GM18870 (cell line): ENCODE measurements around the gene SFXN1.
"Not testable (repeated sequence)": the region's sequence is repeated elsewhere in the genome, so short reads cannot be mapped to it uniquely, and the experiment has no call there.

Source experiments
- ATAC-seq: cut with Tn5 transposase; IDR thresholded peaks from one replicate; pipeline ENCODE4 v1.9.1; 2021; ENCODE audit warnings: moderate library complexity; ENCODE audit not compliant: unreplicated experiment

SFXN1 gene, protein sequence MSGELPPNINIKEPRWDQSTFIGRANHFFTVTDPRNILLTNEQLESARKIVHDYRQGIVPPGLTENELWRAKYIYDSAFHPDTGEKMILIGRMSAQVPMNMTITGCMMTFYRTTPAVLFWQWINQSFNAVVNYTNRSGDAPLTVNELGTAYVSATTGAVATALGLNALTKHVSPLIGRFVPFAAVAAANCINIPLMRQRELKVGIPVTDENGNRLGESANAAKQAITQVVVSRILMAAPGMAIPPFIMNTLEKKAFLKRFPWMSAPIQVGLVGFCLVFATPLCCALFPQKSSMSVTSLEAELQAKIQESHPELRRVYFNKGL

DNA sequence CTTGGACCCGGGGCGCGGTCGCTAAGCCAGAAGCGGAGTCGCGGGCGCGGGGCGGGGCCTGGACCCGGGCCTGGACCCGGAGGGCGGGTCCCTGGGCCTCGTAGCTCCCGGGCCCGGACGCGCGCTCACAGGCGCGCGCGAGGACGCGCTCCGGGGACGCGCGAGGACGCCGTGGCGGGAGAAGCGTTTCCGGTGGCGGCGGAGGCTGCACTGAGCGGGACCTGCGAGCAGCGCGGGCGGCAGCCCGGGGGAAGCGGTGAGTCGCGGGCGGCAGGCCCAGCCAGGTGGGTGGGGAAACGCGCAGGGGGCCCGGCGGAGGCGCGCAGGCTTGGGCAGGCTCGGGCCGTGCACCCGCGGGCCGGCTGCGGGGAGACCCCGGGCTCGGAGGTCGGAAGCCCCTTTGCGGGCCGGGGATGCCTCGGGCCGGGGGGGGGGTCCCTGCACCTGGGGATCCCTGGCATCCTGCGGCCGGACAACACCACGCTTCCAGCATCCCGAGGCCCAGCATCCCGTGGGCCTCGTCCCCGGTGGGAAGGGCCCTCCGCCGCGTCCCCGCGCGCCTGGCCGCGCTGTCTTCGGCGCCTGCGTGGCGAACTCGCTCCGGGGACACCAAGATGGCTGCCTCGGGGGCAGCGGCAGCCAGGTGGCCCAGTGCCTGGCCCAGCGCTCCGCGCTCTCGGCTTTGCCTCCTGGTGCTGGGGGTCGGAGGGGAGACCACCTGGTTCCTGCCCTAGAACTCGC, at the start of gene SFXN1:
SFXN1 (plus strand) TSS at position 177 of the 741 bp plus-strand sequence. CDS start 13,544 bp downstream, outside the sequence.
- ATAC-seq, result peak; percentile 58

DNA sequence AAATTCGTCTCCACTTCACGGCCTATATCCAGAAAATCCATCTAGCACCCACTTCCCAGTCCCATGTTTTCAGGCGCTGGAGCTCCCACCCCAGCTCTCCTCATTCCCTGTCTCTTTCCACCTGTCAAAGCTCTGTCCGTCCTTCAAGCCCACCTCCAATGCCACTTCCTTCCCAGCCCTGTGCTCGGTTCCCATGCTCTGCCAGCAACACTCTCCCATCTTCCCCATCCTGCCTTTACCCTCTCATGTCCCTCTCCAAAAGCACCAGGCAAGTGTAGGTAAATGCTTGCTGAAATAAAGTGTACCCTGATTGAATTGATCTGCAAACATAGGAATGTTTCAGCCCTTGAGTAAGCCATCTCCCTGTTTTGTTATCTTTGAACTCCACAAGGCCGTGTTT, 43.6 kb upstream of the SFXN1 start:
- no peak for ATAC-seq

GRCh38 chr5:175436359-175436758, 42.0 kb upstream of the SFXN1 start:
- ATAC-seq, result no peak

GRCh38 chr5:175438234-175438857, 40.0 kb upstream of the SFXN1 start:
- ATAC-seq, result no peak

GRCh38 chr5:175443514-175444059, 34.8 kb upstream of the SFXN1 start:
- ATAC-seq, result no peak

- ATAC-seq, result no peak
These were observed 34.1 kb upstream of the SFXN1 start, which contains the start of gene DRD1 for GRCh38 chr5:175444060-175444904. DRD1 (minus strand) TSS chr5:175444182; CDS start chr5:175443099, 1,083 bp downstream.

DNA sequence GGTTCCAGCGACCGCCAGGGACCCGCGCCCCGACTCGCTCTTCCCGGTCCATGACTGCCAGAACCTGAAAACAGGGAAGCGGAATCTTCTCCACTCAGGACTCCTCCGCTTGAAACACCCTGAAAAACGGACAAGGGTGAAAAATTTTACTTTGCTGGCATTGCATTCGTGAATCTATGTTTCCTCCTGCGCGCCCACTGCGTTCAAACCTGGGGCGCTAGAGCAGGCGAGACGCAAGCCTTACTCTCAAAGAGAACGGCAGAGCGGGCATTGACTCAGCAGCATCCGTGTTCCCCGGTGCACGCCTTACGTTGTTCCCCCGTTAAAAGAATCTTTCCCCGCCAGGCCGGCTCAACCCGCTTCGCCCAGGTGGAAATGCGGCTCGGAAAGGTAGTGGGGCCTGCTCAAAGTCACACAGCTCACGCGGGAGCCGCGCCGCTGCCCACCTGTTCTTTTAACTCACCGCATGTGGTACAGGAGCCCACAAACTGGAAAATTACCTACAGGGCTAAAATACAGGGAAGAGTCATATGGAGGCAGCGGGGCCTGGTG, 33.4 kb upstream of the SFXN1 start:
- ATAC-seq, result no peak

DNA sequence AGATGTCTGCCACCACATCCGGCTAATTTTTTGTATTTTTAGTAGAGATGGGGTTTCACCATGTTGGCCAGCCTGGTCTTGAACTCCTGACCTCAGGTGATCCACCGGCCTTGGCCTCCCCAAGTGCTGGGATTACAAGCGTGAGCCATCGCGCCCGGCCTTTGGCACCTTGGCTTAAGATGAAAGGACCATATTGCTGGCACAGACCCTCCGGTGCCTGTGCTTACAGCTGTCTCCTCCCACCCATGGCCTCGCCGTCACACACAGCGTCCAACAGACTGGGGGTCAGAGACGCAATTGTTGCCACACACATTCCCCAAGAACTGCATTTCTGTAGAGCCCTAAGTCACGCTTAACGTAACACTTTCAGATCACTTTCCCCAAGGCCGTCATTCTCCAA, 32.0 kb upstream of the SFXN1 start:
- not testable (repeated sequence) for ATAC-seq

- ATAC-seq, result no peak
These were observed 30.8 kb upstream of the SFXN1 start for GRCh38 chr5:175447571-175447970.

- ATAC-seq, result no peak
These were observed 30.1 kb upstream of the SFXN1 start for GRCh38 chr5:175448276-175448675.

DNA sequence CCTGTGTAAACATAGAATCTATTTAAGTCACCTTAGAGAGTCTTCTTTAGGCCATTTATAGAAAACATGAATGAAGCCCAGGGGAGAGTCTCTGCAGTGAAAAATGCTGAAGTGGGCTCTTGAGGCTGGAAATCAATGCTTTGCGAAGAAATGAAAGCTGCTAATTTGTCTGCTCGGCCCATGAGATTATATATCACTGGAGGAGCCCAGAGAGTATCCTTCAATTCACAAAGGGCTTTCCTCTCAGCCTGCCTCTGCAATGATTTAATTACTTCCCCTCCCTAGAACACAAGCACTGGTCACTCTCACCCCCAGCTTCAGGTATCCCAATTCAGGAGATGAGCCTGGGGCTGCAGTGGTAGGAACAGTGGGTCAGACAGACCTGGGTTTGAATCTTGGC, 26.2 kb upstream of the SFXN1 start:
- no peak for ATAC-seq

DNA sequence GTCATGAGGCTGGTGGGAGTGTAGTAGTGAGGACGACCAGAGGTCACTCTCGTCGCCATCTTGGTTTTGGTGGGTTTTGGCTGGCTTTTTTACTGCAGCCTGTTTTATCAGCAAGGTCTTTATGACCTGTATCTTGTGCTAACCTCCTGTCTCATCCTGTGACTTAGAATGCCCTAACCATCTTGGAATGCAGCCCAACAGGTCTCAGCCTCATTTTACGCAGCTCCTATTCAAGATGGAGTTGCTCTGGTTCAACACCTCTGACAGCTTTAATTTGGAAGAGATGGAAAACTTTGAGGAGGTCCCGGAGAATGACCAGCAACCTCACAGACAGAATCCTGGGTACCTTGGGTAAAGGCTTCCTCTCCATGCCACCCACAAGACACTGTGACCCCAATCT, 24.0 kb upstream of the SFXN1 start:
- ATAC-seq, result not testable (repeated sequence)

GRCh38 chr5:175456105-175456742, 22.1 kb upstream of the SFXN1 start:
- no peak for ATAC-seq

GRCh38 chr5:175457466-175457865, 20.9 kb upstream of the SFXN1 start:
- peak; percentile 99 for ATAC-seq

DNA sequence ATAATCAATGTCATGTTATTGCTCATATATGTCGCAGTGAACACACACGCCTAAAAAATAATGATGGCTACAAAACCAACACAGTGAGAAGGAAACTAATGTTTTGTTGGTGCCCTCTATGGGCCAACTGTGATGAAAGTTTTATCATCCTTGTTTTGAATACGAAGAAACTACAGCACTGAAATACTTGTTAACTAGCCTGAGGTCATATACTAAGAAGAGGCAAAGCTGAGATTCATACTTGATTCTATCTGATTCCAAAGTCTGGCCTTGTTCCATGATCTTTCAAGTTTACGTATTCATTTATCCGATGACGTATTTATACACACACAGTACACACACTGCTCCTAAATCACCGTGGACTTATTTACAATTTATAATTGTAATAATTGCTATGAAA, 18.2 kb upstream of the SFXN1 start:
- no peak for ATAC-seq

- ATAC-seq, result no peak
These were observed 17.8 kb upstream of the SFXN1 start for GRCh38 chr5:175460552-175460951.

DNA sequence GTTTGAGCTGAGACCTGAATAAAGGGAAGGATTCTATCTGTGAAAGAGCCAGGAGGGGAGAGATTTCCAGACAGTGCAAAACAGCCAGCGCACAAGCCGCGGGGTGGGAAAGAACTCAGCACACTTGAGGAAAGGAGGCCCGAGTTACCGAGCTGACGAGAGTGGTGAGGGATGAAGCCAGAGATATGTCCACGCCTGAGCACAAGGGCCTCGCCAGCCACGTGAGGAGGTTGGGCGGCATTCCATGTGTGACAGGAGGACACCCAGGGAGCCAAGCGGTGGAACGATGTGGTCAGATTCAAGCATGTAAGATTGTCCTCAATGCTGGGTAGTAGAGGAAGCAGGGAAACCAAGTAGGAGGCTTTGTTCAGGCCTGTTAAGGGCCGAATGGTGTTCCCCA, 17.0 kb upstream of the SFXN1 start:
- no peak for ATAC-seq

- ATAC-seq, result no peak
These were observed 14.7 kb upstream of the SFXN1 start for GRCh38 chr5:175463641-175464040.

DNA sequence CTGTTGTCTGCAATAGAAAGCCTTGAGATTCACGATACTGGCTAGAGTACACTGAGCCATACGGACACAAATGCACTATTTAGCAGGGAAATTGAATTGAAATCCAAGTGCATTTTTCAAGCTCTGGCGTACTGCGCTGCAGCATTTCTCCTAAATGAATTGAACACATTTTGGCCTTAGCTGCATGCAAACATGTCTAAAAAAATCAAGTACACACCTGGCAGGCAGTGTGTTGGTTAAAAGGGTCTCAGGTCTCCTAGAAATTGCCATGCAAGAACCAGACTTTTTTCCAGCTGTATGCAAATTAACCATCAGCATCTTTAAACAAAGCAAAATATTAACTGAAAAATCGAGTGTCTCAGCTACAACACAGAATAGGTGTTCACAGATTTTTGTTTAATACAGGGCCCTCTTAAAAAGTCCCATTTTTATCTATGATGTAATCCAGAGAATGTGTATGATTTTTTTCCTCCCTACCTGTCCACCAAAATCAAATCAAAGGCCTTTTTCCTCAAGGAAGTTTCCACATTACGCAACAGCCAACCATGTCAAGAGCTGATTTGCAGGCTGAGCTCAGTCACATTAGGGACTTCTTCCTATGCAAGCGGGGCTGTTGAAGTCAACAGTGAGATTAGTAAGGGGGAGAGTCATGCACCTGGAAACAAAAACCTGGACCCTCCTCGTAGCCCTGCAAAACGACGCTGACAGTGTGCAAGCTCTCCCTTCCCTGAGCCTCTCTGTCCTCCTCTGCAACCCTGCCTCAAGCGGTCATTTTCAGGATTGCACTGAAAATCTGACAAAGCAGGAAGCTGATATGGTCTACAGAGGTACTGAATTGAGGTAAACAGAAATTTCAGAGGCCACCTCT, 14.1 kb upstream of the SFXN1 start:
- ATAC-seq, result peak; percentile 97
